Neural cell (in vitro differentiated cells): ENCODE results near the gene PRELP. TPM values are rescaled to one million over a fixed set of nuclear protein-coding genes. Genes with fewer than 3 reads are reported as not detected.

Experiments used
- H2AFZ ChIP-seq: fragments of 200-600, 300-800 bp; sonication (generic), shearing (Covaris generic); 2 replicates; pipeline ENCODE4 v1.6.0; 2014; ENCODE audit warnings: low read depth, mild to moderate bottlenecking, antibody characterized with exemption, low read length, moderate library complexity
- H3F3A ChIP-seq: fragments of 200-600 bp; shearing (Covaris generic); 2 replicates; pipeline ENCODE4 v1.6.1; 2016; ENCODE audit warnings: mild to moderate bottlenecking, moderate library complexity, mixed read lengths, antibody characterized with exemption, low read length; ENCODE audit not compliant: insufficient read depth, poor library complexity, severe bottlenecking
- H3K27ac ChIP-seq: fragments of 200-600, 300-800 bp; sonication (generic), shearing (Covaris generic); 2 replicates; pipeline ENCODE4 v1.5.1; 2014; ENCODE audit warnings: mild to moderate bottlenecking, low read length, moderate library complexity
- H3K27me3 ChIP-seq: fragments of 300-800, 200-600 bp; sonication (generic), shearing (Covaris generic); 2 replicates; pipeline ENCODE4 v1.6.0; 2014; ENCODE audit warnings: mild to moderate bottlenecking, low read depth, low read length, moderate library complexity; ENCODE audit not compliant: insufficient read depth
- H3K36me3 ChIP-seq: fragments of 300-800, 200-600 bp; sonication (generic), shearing (Covaris generic); 2 replicates; pipeline ENCODE4 v1.5.1; 2014; ENCODE audit warnings: mild to moderate bottlenecking, antibody characterized with exemption, low read length, moderate library complexity; ENCODE audit not compliant: insufficient read depth
- H3K4me2 ChIP-seq: fragments of 300-800, 200-600 bp; sonication (generic), shearing (Covaris generic); 2 replicates; pipeline ENCODE4 v1.6.0; 2014; ENCODE audit warnings: mild to moderate bottlenecking, low read length
- H3K4me3 ChIP-seq: fragments of 300-800, 200-600 bp; sonication (generic), shearing (Covaris generic); 2 replicates; pipeline ENCODE4 v1.5.1; 2014; ENCODE audit warnings: mild to moderate bottlenecking, low read length, moderate library complexity
- H3K79me2 ChIP-seq: fragments of 200-600 bp; shearing (Covaris generic); replicated peaks from 2 replicates; pipeline ENCODE4 v1.6.0; 2014; ENCODE audit warnings: mild to moderate bottlenecking, low read length, moderate library complexity; ENCODE audit not compliant: insufficient read depth
- H3K9ac ChIP-seq: fragments of 300-800, 200-600 bp; sonication (generic), shearing (Covaris generic); 2 replicates; pipeline ENCODE4 v1.6.1; 2016; ENCODE audit warnings: mild to moderate bottlenecking, low read length, mixed read lengths
- H3K9me2 ChIP-seq: fragments of 200-600 bp; shearing (Covaris generic); 2 replicates; pipeline ENCODE4 v1.6.1; 2016; ENCODE audit warnings: mild to moderate bottlenecking, low read length, mixed read lengths; ENCODE audit not compliant: insufficient read depth
- H3K9me3 ChIP-seq: fragments of 200-600, 300-800 bp; sonication (generic), shearing (Covaris generic); 2 replicates; pipeline ENCODE4 v1.6.1; 2016; ENCODE audit warnings: mild to moderate bottlenecking, mixed run types, low read length, moderate library complexity, mixed read lengths
- H4K20me1 ChIP-seq: fragments of 200-600 bp; shearing (Covaris generic); 2 replicates; pipeline ENCODE4 v1.6.1; 2016; ENCODE audit warnings: mild to moderate bottlenecking, mixed run types; ENCODE audit not compliant: insufficient read depth
- CTCF ChIP-seq: fragments of 450-650 bp; IDR thresholded peaks from 2 replicates; pipeline ENCODE4 v1.5.1; 2014; ENCODE audit warnings: antibody characterized with exemption, mild to moderate bottlenecking, moderate library complexity; ENCODE audit not compliant: poor library complexity, severe bottlenecking
- EP300 ChIP-seq: fragments of 450-650 bp; conservative IDR thresholded peaks from 2 replicates; pipeline ENCODE4 v1.6.1; 2014; ENCODE audit warnings: antibody characterized with exemption, mild to moderate bottlenecking, moderate library complexity; ENCODE audit not compliant: poor library complexity, severe bottlenecking
- EZH2 ChIP-seq: fragments of 200-600, 300-800 bp; shearing (Covaris generic), sonication (generic); IDR thresholded peaks from 2 replicates; pipeline ENCODE4 v1.6.1; 2014; ENCODE audit warnings: antibody characterized with exemption, low read length, borderline replicate concordance, mild to moderate bottlenecking; ENCODE audit not compliant: insufficient read depth, poor library complexity, severe bottlenecking
- MXI1 ChIP-seq: fragments of 450-650 bp; conservative IDR thresholded peaks from 2 replicates; pipeline ENCODE4 v1.6.1; 2014; ENCODE audit warnings: antibody characterized with exemption, mild to moderate bottlenecking; ENCODE audit not compliant: poor library complexity, severe bottlenecking
- POLR2AphosphoS5 ChIP-seq: IDR thresholded peaks from 2 replicates; pipeline ENCODE4 v1.6.1; 2012
- RAD21 ChIP-seq: fragments of 450-650 bp; conservative IDR thresholded peaks from 2 replicates; pipeline ENCODE4 v1.6.1; 2014; ENCODE audit warnings: antibody characterized with exemption, mild to moderate bottlenecking, moderate library complexity
- REST ChIP-seq: IDR thresholded peaks from 2 replicates; pipeline ENCODE4 v1.6.1; 2012; ENCODE audit warnings: borderline replicate concordance
- SMC3 ChIP-seq: fragments of 450-650 bp; conservative IDR thresholded peaks from 2 replicates; pipeline ENCODE4 v1.6.1; 2014; ENCODE audit warnings: antibody characterized with exemption, mild to moderate bottlenecking, moderate library complexity; ENCODE audit not compliant: poor library complexity
- TAF1 ChIP-seq: IDR thresholded peaks from 2 replicates; pipeline ENCODE4 v1.6.1; 2012; ENCODE audit warnings: low read depth
- polyA plus RNA-seq: library from polyadenylated mRNA; depleted of rRNA; stranded (reverse); fragments of >200 nt; gene quantifications from 2 replicates; pipeline ENCODE4 v1.2.3, GENCODE V29; 2014

The PRELP gene
- polyA plus RNA-seq, 1 donor from 2014 or later, result not detected

DNA sequence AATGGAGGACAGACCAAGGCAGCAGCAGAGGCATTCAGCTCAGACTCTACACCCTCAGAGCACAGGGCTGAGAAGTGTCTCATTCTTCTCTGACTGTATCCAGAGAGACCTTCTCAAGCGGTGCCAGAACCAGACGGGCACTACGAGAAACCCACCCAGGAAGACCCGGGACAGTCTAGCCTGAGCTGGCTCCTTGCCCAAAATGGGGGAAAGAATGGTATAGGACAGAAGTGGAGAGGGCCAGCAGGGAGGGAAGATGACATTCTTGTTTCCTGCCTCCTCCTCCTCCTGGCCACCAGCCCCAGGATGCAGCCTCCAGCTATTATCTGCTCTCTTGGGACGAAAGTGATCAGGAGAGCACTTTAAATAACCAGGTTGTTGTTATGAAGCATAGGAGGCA is 22.6 kb upstream of the PRELP start:
- Histone ChIP-seq H3K9ac (no peak overlapping the region), H4K20me1 (no peaks in the 10 kb centered on the region), H3K79me2 (no peaks in the 10 kb centered on the region), H2AFZ (no peak overlapping the region), H3K9me3 (no peaks in the 10 kb centered on the region), H3K27ac (no peak overlapping the region), H3F3A (no peaks in the 10 kb centered on the region), H3K4me2 (no peak overlapping the region), H3K4me3 (no peak overlapping the region), H3K9me2 (no peaks in the 10 kb centered on the region), H3K27me3 (no peaks in the 10 kb centered on the region), H3K36me3 (no peaks in the 10 kb centered on the region)
- TF ChIP-seq RAD21, result no peak
- TF ChIP-seq EZH2, result no peak
- TF ChIP-seq CTCF, result no peak
- TF ChIP-seq POLR2AphosphoS5, result no peak
- TF ChIP-seq TAF1, result no peak
- no peak for TF ChIP-seq MXI1
- TF ChIP-seq SMC3, result no peak
- no peak for TF ChIP-seq EP300
- TF ChIP-seq REST, result no peak

GRCh38 chr1:203453616-203454015 is 22.0 kb upstream of the PRELP start:
- no peaks in the 10 kb centered on the region for H3K9me2 ChIP-seq
- H3K4me3 ChIP-seq, result no peak overlapping the region
- no peak overlapping the region for H3K9ac ChIP-seq
- H4K20me1 ChIP-seq, result no peaks in the 10 kb centered on the region
- no peaks in the 10 kb centered on the region for H3F3A ChIP-seq
- TF ChIP-seq MXI1 (no peak), EP300 (no peak)
- no peaks in the 10 kb centered on the region for H3K27me3 ChIP-seq
- no peaks in the 10 kb centered on the region for H3K79me2 ChIP-seq
- no peaks in the 10 kb centered on the region for H3K36me3 ChIP-seq
- no peak overlapping the region for H3K4me2 ChIP-seq
- no peak overlapping the region for H2AFZ ChIP-seq
- H3K27ac ChIP-seq, result no peak overlapping the region
- no peaks in the 10 kb centered on the region for H3K9me3 ChIP-seq

GRCh38 chr1:203454986-203455471 is 20.6 kb upstream of the PRELP start:
- Histone ChIP-seq H3F3A (no peaks in the 10 kb centered on the region), H3K9me3 (no peaks in the 10 kb centered on the region), H3K36me3 (no peaks in the 10 kb centered on the region), H4K20me1 (no peaks in the 10 kb centered on the region), H3K27ac (no peak overlapping the region), H2AFZ (no peak overlapping the region), H3K9me2 (no peaks in the 10 kb centered on the region), H3K79me2 (no peaks in the 10 kb centered on the region), H3K4me2 (no peak overlapping the region), H3K27me3 (no peaks in the 10 kb centered on the region), H3K4me3 (no peak overlapping the region), H3K9ac (no peak overlapping the region)
- TF ChIP-seq REST (no peak), SMC3 (no peak), EP300 (no peak), MXI1 (no peak), POLR2AphosphoS5 (no peak), RAD21 (no peak), TAF1 (no peak), CTCF (no peak), EZH2 (no peak)
